HTR-8/SVneo (cell line): Measurements from ENCODE around the gene DYNC2LI1.

Experiments
- DNase-seq: peaks from one replicate; pipeline ENCODE4 v3.0.0; 2011; ENCODE audit warnings: low spot score, mixed read lengths; ENCODE audit not compliant: insufficient read length
- FAIRE-seq: peaks from 2 replicates; lab custom pipeline; 2011; peaks lifted over from hg19 to GRCh38; lab: Jason Lieb, UNC

The DYNC2LI1 gene

DNA sequence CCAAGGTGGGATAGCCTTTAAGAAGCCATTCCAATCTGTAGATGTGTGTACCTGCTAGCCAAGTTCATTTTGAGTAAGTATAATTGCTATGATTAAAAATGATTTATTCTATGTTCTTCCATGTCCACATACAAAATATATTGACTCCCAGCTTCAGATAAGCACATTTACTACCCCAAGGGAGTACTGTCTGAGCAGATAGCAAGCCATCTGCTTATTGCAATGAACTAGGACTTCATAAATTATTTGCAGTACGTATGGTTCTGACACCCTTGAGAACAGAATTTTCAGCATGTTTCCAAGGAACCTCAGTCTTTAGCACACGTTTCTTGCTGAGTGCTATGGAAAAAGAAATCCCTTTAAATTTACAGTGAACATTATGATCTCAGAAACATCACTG lies 36.6 kb downstream of the DYNC2LI1 start:
- FAIRE-seq (no peak), DNase-seq (no peak)

DNA sequence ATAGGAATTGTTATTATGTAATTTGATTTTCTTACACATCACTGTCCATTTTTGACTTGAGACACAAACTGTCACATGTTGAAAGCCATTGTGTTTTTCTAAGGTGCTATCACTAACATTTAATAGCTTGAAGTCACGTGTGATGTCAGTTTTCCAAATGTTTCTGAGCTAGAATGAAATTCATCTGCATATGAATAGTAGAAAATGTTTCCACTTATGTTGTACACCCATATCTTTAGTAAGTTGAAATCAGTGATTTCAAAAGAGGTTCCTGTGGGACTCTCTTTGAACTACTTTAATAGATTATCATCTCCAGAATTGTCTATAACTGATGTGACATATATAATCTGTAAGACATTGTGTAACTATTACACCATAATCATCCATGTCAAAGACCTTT lies 37.0 kb downstream of the DYNC2LI1 start:
- FAIRE-seq, result peak; percentile 52

DNA sequence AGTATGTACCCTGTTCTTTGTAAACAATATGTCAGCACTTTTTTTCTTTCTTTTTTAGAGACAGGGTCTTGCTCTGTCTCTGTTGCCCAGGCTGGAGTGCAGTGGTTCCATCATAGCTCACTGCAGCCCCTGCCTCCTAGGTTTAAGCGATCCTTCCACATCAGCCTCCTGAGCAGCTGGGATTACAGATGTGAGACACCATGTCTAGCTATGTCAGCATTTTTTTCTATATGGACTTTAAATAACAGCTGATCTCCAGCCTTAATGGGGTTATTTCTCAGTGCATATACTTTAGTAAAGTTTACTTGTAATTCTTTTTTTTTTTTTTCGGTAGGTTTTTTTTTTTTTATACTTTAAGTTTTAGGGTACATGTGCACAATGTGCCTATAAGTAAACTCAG lies 38.2 kb downstream of the DYNC2LI1 start:
- FAIRE-seq (no peak), DNase-seq (no peak)

More for the DNA sequence above, 37.0 kb downstream of the DYNC2LI1 start:
- no peak for DNase-seq

DNA sequence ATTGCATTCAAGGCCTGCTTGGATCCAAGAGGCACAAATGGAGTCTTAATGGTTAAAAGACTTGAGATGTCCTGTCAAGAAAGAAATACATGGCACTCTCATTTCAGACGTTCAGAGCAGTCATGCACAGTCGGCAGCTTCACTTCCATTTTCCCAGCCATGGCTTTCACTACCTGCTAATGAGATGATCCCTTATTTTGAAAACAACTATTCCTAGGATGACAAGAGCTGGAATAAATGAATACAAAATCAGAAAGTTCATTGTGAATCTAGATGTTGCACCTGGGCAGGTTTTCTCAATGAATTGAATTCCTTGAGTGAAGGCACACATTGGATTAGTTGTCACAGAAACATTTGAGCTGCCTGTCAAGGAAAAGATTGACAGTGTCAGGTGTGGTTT lies 39.1 kb downstream of the DYNC2LI1 start:
- FAIRE-seq, result no peak
- DNase-seq, result no peak

DNA sequence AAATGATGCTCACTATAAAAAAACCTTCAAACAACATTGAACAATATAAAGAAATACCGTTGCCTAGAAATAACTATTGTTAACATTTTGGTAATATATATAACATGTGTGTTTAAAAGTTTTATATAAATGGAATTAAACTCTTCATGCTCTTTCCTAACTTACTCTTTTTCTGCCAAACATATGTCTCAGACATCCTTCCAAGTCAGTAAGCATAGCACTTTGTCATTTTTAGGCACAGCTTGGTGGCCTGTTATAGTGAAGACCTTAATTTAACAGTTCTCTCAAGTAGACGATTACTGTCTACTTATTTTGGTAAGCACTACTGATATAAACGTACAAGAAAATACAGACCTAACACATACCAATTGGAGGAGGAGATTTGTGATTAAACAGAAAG lies 40.9 kb downstream of the DYNC2LI1 start:
- FAIRE-seq (no peak), DNase-seq (no peak)

DNA sequence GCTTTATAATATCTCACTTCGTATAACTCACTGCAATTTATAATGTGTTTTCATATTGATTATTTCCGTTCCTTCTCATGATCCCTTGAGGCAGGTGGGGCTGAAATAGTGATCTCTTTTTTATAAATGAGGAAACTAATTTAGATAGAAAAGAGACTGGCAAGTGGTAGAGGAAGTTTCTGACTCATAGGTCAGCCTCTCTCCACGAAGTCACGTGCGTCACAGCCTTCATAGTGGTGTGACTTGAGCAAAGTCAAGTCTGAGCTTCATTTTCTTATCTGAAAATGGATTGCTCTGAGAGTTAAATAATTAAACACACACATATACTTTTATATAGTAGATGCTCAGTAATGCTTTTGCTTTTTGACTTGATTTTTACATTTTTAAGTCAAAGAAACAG lies 44.9 kb downstream of the DYNC2LI1 start:
- DNase-seq, result no peak
- no peak for FAIRE-seq

DNA sequence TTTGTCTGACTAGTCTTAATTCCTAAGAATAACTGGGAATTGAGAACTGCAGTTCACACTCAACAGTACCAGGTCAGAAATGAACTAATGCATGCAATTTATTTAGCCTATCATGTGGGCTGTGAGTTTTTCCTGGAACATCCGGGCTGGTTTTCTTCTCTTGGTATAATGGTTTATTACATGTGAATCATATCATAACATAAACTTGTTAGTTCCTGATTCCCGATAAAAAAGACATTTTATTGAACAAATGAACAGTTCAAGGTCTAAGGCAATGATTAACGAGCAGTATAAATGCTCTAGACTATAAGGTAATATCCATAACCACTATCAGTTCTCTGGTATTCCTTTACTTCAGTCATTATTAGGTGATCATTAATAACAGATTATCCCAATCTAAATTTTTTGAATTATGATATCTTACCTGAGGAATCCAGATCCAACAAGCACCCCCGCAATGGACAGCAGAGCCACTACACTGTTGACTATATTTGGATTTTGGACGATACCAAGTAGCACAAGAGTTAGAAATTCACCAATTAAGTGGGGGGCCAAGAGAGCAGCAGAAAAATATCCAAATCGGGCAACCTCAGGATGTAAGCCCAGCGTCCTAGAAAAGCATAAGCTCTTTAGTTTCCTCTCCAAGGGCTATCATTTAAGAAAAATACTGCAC lies 45.8 kb downstream of the DYNC2LI1 start:
- FAIRE-seq (no peak), DNase-seq (no peak)

DNA sequence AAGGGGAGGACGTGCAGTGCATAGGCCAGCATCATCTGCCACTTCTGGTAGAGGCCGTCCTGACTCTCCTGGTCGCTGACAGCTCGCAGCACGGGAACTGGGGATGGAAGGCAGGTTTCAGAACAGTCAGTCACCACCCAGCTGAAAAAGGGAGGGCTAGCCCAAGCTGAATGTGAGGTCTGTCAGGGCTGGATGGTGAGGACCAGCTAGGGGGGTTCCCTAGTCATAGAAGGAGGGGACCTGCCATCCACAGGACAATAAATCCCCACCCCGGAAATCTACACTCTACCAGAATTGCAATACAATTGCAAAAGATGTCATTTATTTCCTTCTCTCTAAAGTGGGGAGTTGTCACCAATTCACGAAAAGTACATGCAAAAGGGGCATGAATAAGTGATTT lies 49.0 kb downstream of the DYNC2LI1 start:
- no peak for DNase-seq
- no peak for FAIRE-seq

DNA sequence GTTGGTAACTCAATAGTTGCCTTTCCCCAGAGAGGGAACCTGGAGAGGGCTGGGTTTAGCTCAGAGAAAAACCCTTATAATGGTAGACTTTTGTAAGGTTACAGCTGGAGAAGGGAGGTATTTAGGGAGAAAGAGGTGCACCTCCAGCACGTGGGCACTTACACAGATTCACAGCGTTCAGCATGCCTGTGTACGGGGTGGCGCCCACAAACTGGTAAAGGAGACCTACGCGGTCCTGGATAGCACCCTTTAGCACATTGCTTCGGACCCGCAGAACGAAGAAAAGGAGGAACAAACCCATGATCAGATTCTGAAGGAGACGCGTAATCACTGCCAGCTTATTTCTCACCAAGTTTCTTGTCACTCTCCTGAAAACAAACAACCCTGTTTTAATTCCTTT lies 49.9 kb downstream of the DYNC2LI1 start:
- FAIRE-seq (no peak), DNase-seq (no peak)

DNA sequence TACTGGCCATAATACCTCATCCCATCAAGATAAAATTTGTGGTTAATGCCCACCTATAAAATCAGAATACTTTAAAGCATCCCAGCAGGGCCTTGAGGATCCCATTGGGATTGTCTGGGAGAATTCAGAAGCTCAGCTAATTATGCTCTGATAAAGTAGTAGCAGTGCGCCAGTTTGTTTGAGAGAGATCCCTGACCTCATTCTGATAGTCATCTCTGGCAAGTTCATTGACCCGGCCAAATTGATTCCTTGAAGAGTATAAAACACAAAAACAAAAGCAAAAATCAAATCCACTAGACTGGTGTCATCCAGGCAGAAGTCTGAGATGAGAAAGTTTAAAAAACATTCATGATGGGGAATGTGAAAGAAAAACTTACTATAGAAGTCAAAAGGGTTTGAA lies 50.7 kb downstream of the DYNC2LI1 start:
- DNase-seq, result no peak
- FAIRE-seq, result no peak

DNA sequence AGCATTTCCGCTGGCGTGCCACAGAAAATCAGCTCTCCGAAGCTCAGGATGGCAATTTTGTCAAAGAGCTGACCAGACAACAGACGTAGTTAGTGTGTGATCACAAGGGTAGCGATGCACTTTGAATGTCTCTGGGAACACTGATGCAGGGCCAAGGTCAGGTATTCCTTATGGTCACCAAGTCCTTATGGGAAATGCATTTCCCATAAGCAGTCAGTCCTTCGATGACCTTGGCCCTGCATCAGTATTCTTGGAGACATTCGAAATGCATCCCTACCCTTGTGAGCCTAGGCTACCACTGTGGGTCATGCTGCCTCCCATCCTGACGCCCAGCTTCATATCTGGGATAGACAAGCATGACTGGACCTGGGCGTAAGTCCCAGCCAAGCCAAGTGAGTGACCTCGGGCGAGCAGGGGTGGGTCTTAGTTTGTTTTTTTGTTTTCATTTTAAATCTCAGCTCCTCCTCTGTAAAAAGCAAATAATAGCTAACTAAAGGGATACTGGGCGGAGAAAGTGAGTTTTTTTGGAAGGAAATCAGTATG lies 51.2 kb downstream of the DYNC2LI1 start:
- FAIRE-seq (peak; percentile 26), DNase-seq (no peak)

DNA sequence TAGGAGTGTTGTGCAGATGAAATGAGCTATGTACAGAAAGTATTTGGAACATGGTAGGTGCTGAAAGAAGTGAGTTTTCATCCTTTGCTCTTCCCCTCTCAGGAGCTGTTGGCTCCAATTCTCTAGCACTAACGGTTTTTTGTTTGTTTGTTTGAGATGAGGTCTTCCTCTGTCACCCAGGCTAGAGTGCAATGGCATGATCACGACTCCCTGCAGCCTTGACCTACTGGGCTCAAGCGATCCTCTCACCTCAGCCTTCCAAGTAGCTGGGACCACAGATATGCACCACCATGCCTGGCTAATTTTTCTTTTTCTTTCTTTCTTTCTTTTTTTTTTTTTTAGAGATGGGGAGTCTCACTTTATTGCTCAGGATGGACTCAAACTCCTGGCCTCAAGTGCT lies 52.0 kb downstream of the DYNC2LI1 start:
- DNase-seq (no peak), FAIRE-seq (no peak)

DNA sequence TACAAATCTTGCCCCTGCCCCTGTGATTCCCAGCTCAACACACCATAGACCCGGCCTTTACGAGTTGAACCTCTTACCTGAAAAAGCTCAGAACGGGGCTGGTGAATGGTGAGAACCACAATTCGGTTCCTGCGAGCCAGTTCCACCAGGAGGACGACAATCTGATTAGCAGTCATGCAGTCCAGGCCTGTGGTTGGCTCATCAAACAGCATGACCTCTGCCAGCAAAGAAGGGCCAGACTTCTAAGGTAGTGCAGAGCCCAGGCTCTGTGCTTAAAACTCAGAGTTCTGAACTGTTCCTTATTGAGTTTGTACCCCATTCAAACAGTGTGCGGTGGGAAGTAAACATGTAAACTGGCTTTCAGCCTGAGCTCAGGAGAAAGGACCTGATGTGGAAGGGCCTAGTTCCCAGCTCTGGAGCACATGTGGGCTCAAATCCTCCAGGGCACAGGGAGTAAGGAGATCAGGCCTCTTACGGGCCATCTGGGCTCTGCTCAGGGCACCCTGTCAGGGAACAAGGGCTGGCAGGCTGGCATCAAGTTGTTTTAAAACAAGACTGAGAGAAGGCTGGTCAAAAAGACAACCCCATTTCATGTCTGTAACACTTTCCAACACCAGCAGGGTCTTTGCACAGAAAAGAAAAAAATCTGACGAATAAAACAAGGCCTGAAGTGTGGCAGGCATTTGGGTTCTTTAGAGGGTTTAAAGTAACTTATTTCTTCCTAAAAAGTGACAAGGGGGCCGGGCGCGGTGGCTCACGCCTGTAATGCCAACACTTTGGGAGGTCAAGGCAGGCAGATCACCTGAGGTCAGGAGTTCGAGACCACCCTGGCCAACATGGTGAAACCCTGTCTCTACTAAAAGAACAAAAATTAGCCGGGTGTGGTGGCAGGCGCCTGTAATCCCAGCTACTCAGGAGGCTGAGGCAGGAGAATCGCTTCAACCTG lies 52.7 kb downstream of the DYNC2LI1 start:
- FAIRE-seq, result peak; percentile 20

DNA sequence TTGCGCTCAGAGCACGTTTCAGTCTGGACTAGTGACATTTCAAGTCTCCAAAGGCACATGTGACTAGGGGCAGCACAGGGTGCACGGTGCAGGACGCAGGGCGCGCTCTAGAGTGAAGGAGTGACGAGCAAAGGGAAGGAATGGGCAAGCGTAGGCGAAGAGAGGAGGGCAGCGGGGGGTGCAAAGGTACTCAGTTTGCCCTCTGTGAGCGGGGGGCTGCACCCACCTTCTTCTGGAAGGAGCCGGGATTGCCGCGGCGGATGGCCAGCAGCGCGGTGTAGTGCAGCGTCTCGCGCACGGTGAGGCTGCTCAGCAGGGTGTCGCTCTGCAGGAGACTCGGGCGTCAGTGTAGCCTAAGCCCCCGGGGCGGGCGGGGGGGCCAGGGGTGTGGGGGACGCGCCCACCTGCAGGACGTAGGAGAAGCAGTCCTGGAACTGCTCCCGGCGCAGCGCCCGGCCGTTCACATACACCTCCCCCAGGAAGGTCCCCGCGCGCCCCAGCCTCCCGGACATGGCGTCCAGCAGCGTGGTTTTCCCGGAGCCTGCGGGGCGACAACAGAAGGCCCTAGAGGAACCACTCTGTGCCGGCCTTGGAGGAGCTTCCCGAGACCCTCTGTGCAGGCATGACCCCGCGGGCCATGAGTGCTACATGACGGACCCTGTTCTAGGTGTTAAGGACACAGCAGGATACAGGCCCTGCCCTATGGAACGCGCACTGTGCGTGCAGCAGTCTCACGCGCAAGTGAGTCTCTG lies 57.9 kb downstream of the DYNC2LI1 start:
- DNase-seq (no peak), FAIRE-seq (no peak)

More for the DNA sequence above, 52.7 kb downstream of the DYNC2LI1 start:
- DNase-seq, result no peak

DNA sequence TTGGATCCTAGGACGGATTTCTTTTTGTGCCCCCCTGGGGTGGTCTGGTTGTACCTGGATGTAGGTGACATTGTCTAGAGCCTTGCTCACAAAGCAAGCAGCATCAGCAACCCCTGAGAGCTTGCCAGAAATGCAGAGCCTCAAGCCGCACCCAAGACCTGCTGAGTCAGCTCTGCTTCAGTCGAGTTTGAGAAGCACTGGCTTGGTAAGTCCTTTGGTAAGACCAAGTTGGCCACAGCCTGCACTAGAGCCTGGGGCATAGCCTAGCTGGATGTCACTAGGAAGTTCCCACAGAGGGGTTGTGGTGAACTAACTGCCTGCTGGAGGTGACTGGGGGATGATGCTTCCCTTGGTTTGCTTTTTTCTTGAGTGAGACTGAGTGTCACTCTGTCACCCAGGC lies 58.6 kb downstream of the DYNC2LI1 start:
- FAIRE-seq (no peak), DNase-seq (no peak)

DNA sequence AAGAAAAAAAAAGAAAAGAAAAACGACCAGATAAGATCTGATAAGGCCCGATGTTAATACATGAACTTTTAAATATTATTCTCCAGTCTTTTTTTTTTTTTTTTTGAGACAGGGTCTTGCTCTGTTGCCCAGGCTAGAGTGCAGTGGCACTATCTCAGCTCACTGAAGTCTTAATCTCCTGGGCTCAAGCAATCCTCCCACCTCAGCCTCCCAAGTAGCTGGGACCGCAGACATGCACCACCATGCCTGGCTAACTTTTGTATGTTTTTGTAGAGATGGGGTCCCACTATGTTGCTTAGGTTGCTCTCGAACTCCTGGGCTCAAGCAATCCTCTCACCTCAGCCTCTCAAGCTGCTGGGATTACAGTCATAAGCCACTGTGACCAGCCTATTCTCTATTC lies 63.2 kb downstream of the DYNC2LI1 start:
- DNase-seq (no peak), FAIRE-seq (no peak)

DNA sequence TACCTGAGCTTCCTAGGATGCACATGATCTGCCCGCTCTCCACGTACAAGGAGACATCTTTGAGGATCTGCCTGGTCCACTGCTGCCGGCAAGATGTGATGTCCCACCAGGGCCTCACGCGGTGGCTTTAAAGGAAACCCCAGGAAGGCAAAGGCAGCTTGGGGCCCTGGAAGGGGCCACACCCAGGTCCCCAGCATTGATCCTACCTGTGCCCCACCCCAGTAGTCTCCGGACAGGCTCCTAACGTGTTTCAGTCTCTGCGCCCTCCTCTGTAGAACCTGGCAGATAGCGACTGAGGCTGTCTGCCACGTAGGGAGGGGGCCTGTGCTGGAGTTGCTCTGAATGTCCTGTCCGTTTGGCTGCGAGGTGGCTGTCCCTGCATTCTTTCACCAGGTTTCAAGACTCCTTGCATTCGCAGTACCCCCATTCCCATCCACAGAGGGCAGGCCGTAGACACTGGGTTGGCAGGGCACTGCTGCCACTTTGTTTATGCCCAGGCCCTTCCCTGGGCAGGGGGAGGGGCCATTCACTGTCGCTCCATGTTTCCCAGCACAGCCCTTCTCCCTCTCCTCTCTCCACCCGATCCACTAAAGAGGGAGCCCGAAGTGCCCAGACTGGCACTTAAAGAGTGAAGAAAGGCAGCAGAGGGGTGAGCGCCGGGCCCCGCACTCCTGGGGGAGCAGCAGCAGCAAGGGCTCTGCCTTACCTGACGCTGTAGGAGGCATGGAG lies 64.2 kb downstream of the DYNC2LI1 start:
- FAIRE-seq (no peak), DNase-seq (no peak)

DNA sequence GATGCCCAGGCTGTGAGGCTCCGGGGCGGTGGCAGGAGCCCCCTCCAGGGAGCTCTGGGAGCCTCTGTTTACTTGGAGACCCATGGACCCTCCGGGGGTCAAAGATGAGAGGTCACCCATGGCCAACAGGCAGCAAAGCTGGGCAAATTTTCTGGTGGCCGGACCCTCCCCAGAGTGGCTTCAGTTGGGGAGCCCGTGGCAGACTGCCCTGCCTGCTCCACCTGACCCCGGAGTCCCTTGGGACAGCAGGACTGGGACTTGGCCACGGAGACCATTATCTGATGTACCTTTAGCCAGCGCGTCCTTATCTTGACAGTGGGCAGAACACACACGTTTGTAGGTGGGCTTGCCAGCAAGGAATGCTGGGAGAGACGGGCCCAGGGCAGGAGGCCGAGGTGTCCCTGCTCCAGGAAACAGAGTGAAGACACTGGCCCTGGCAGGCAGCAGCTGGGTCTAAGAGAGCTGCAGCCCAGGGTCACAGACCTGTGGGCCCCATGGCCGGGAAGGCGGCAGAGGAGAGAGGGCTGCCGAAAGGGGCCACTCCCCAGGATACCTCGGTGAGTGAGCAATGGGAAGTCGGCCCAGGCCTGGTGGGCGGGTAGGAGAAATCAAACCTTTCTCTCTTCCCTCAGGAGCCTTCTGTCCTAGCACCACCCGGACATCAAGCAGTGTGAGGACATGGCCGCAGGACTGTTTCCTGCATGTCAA lies 64.9 kb downstream of the DYNC2LI1 start, which contains the start of the genes ABCG5 and ABCG8:
TSS of gene ABCG5 (minus strand) at position 280 of the 708 bp plus-strand sequence. CDS start at position 120, 160 bp downstream.
TSS of gene ABCG8 (plus strand) at position 412 of the 708 bp plus-strand sequence. CDS start at position 495, 83 bp downstream.
- DNase-seq (no peak), FAIRE-seq (no peak)
